HS-27A (cell line): Measurements from ENCODE around the gene ITPR2.

Experiments used
- DNase-seq: peaks from one replicate; pipeline ENCODE4 v3.0.0-alpha.2; 2012; ENCODE audit warnings: low read depth, missing footprints

Gene ITPR2

GRCh38 chr12:26754148-26754547 is 78.8 kb downstream of the ITPR2 start:
- DNase-seq = no peak

DNA sequence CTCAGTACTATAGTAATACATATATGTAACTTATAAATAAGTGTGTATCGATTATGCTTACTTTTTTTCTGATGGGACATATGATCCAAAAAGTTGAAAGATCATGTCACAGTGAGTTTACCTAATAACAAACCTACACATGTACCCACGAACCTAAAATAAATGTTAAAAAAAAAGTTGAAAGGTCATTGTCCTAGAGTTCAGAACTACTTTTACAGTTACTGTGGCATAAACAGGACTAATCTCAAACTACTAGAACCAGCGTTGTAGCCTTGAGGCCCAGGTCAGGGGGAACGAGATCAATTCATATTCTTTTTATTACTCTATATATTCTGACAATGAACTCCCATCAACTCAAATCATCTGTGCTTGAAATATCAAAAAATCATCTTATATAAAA is 81.8 kb downstream of the ITPR2 start:
- no peak for DNase-seq

- no peak for DNase-seq
Measured at GRCh38 chr12:26750531-26751175, 82.3 kb downstream of the ITPR2 start.

DNA sequence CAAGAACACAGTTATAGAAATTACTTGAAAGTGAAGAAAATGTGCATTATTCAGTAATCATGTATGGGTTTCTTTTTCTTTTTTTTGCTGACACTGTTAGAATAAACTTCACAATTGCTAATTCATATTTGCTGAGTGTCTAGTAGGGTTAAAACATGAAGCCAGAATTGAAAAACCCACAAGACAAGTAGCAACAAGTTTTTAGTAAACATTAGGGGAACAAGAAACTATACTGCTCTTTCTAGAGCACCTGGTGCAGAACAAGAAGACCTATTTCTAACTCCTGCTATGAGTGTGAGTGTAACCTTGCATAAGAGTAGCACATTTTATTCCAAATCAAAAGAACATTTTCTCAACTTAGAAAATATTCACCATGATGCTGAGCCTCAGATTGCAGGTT is 83.2 kb downstream of the ITPR2 start:
- DNase-seq = no peak

DNA sequence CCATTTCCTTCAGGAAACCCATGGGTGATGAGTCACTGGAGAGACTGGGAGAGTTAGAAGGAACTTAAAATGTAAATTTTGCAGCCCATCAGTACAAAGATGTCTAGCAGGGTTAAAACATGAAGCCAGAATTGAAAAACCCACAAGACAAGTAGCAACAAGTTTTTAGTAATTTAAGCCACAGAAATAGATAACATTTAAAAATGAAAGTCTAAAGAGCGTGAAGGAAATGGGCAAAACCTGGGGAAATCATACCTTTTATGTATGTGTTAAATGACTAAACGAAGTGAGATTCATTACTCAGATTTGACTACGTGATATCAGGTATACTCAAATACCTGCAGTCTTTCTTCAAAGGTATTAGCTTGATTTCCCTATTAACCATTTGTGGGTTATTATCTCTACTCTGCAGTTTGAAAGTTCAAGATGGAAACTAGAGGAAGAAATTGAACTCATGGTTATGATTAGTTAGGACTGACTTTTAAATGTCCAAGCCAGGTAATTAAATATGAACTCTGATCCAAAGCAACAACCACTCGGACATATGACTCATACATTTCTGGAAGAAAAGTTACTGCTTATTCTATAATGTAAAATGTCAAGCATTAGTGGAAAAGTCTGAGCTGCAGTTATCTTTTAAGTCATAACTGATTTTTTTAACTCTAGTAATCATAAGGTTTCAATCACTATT is 84.1 kb downstream of the ITPR2 start:
- peak; percentile 19 for DNase-seq

DNA sequence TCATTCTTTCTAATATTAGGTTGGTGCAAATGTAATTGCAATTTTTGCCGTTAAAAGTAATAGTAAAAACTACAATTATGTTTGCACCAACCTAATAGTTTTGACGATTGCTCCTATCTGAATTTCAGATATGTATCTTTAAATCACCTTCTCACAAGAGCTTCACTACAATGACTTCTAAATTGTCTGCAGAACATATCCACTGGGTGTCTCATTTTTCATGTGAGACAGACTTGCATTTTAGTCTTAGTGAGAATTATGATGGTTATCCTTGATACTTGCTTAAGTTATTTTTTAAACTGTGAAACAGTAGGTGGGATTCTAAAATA is 84.6 kb downstream of the ITPR2 start:
- DNase-seq = no peak

GRCh38 chr12:26746121-26746714 is 86.8 kb downstream of the ITPR2 start:
- DNase-seq = peak; percentile 58

DNA sequence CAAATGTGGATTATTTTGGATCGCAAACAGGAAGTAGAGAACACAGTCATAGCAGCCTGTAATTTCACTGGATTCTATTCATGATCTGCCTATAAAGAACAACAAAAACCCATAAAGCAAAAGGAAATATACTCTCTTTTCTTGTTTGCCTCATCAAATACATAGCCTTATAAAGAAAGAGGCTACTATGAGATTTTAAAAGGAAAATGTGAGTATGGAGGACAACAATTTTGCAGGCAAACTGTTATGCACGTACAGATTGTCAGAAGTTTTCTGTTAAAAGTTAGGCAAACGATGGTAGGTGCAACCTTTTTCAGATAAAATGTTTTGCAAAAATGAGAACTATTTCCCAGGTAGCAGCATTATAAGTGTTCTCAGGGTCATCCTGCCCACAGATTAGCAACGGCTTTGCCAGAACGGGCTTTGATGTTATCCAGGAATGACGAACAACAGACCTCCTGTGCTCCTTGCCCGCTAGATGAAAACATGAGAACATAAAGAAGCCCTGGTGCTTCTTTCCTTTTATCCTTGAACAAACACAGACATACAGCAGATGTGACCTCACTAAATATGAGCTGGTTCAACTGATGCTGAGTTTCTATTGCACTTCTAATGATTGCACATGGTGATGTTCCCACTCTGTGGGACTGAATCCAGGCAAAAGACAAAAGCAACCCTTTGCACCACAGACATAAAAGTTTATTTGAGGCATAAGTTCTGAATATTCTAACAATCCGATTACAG is 88.1 kb downstream of the ITPR2 start:
- DNase-seq = no peak

- no peak for DNase-seq
Measured at GRCh38 chr12:26744042-26744626, 88.9 kb downstream of the ITPR2 start.

GRCh38 chr12:26741584-26742227 is 91.3 kb downstream of the ITPR2 start:
- no peak for DNase-seq

DNA sequence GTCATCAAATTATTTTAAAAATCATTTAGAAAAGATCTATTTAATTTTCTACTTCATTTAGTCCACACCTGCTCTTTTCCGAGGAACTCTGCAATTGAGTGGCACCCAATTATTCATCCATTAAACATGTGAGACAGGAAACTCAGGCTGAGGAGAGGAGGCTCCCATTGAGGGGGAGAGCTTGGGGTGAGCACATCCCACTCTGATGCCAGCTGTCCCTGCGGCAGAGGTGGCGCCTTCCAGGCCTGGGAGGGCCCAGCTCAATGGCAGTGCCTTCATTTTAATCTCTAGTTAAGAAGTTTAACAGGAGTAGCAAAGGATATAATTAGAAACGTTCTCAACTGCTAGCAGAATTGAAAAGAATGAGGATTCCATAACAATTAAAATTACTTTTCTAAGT is 92.0 kb downstream of the ITPR2 start:
- DNase-seq = no peak

DNA sequence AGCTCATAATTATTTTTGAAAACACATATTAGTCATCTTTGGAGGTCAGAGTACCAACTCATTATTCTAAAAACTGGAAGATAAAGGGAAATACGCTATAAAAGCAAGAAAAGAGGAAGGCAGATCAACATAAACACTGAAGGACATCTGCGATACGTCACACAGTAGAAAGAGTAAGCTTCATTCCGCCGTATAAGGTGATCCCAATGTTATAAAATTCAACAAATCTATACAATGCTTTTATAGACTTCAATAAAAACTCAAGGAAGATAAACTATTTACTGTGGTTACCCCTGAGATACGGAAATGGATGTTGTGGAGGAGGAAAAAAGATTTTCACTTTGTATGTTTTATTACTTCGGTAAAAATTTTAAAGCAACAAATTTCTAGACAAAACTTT is 92.6 kb downstream of the ITPR2 start:
- DNase-seq = no peak

GRCh38 chr12:26737487-26738030 is 95.4 kb downstream of the ITPR2 start:
- DNase-seq = no peak

DNA sequence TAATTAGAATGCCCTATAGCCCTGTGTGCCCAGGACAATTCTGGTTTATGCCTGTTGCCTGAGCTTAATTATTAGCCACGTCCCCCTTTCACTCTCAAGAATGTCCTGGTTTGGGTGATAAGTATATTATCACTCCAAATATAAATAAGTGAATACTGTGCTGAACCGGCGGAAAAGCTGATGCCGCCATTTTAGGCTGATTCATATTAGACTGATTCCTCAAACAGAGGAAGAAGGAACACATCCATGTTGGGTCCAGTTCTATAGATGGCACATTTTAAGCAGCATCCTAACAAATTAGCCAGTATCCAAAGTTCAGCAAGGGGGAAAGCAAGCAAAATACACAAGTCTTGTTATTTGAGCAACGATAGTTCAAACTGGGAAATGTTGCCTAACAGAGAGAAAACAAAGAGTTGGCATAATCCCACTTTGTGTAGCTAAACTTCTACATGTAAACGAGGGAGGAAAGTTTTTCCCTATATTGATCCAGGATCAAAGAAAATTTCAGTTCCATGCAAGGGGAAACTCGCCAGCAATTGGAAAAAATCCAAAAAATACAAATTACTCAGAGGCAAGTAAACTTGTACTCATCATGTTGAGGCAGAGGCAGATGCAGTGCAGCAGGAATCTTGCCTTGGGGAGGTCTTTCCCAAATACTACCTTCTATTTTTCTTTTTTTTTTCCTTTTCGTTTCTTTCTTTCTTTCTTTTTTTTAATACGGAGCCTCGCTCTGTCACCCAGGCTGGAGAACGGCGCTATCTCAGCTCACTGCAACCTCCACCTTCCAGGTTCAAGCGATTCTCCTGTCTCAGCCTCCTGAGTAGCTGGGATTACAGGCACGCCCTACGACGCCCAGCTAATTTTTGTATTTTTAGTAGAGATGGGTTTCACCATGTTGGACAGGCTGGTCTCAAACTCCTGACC is 96.2 kb downstream of the ITPR2 start:
- DNase-seq = peak; percentile 36

GRCh38 chr12:26735249-26735639 is 97.8 kb downstream of the ITPR2 start:
- no peak for DNase-seq

DNA sequence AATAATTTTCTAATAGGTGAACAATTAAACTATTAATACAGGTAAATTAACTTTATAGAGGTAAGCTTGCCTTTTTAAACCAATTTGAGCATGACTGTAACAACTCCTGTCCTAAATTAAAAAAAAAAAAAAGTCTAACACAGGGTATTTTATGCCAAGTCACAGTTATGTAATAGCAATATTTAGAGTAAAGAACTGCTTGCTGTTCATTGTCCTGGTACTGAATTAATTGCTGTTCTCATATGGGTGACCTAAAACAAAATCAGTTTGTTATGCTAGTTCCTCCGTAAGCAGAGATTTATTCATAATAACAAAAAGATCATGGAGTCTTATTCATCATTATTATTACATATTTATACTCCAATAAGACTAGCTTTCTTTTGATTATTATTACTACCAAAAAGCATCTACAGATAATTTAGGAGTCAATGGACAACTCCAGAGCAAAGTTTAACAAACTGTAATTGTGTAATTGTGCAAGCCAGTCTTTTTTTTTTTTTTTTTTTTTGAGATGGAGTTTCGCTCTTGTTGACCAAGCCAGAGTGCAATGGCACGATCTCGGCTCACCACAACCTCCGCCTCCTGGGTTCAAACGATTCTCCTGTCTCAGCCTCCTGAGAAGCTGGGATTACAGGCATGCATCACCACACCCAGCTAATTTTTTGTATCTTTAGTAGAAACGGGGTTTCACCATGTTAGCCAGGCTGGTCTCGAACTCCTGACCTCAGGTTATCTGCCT is 98.3 kb downstream of the ITPR2 start:
- DNase-seq = no peak

GRCh38 chr12:26732005-26732908 is 100.7 kb downstream of the ITPR2 start:
- no peak for DNase-seq

GRCh38 chr12:26730481-26731350 is 102.3 kb downstream of the ITPR2 start:
- no peak for DNase-seq
